WERI-Rb-1 (cell line): ENCODE measurements around the gene IBA57.

Source experiments
- DNase-seq: peaks from one replicate; pipeline ENCODE4 v3.0.0-alpha.2; 2020
- H3K27ac ChIP-seq: fragments of 250-450 bp; sonication (Bioruptor Pico); 2 replicates; pipeline ENCODE4 v1.5.1; 2020; ENCODE audit warnings: mild to moderate bottlenecking, moderate library complexity
- H3K27me3 ChIP-seq: fragments of 250-450 bp; sonication (Bioruptor Pico); 2 replicates; pipeline ENCODE4 v1.5.1; 2021; ENCODE audit warnings: mild to moderate bottlenecking, low read depth, moderate library complexity; ENCODE audit not compliant: insufficient read depth, severe bottlenecking
- H3K36me3 ChIP-seq: fragments of 250-450 bp; sonication (Bioruptor Pico); 2 replicates; pipeline ENCODE4 v1.5.1; 2020; ENCODE audit warnings: mild to moderate bottlenecking, moderate library complexity
- H3K4me3 ChIP-seq: 2 replicates; pipeline ENCODE4 v1.5.1; 2011; ENCODE audit warnings: low read depth, mild to moderate bottlenecking, control low read depth, low read length
- H3K9me3 ChIP-seq: fragments of 250-450 bp; sonication (Bioruptor Pico); 2 replicates; pipeline ENCODE4 v1.5.1; 2021; ENCODE audit warnings: mild to moderate bottlenecking, moderate library complexity; ENCODE audit not compliant: severe bottlenecking
- CTCF ChIP-seq: IDR thresholded peaks from 2 replicates; pipeline ENCODE4 v1.5.1; 2011; ENCODE audit warnings: low read depth, mild to moderate bottlenecking, control low read depth, inconsistent platforms, low read length

The IBA57 gene

GRCh38 chr1:228161362-228161761 lies 4.2 kb upstream of the IBA57 start:
- H3K27ac ChIP-seq: peak overlapping the region; percentile 95
- no peak for TF ChIP-seq CTCF
- H3K4me3 ChIP-seq: no peak overlapping the region
- peak; percentile 79 for DNase-seq
- H3K9me3 ChIP-seq: no peaks in the 10 kb centered on the region
- no peaks in the 10 kb centered on the region for H3K36me3 ChIP-seq
- no peaks in the 10 kb centered on the region for H3K27me3 ChIP-seq

- no peak for TF ChIP-seq CTCF
- peak overlapping the region; percentile 95 for H3K27ac ChIP-seq
- H3K9me3 ChIP-seq: no peaks in the 10 kb centered on the region
- peak; percentile 89 for DNase-seq
- no peaks in the 10 kb centered on the region for H3K36me3 ChIP-seq
- H3K27me3 ChIP-seq: no peaks in the 10 kb centered on the region
- H3K4me3 ChIP-seq: peak overlapping the region; percentile 25; the same call in 1 of the 2 replicates
Measured at GRCh38 chr1:228161866-228162265, 3.7 kb upstream of the IBA57 start.

- H3K27ac ChIP-seq: peak overlapping the region; percentile 95
- no peaks in the 10 kb centered on the region for H3K36me3 ChIP-seq
- peak overlapping the region; percentile 25 for H3K4me3 ChIP-seq
- no peaks in the 10 kb centered on the region for H3K27me3 ChIP-seq
- no peak for TF ChIP-seq CTCF
- H3K9me3 ChIP-seq: no peaks in the 10 kb centered on the region
- DNase-seq: peak; percentile 35
Measured at GRCh38 chr1:228162286-228163006, 3.2 kb upstream of the IBA57 start.

- no peaks in the 10 kb centered on the region for H3K9me3 ChIP-seq
- H3K4me3 ChIP-seq: no peak overlapping the region
- no peaks in the 10 kb centered on the region for H3K36me3 ChIP-seq
- peak overlapping the region; percentile 95 for H3K27ac ChIP-seq
- no peaks in the 10 kb centered on the region for H3K27me3 ChIP-seq
- DNase-seq: no peak
- TF ChIP-seq CTCF: no peak
Measured at GRCh38 chr1:228163007-228163753, 2.4 kb upstream of the IBA57 start.

GRCh38 chr1:228163776-228164519 lies 1.7 kb upstream of the IBA57 start:
- TF ChIP-seq CTCF: no peak
- DNase-seq: no peak
- Histone ChIP-seq H3K27me3 (no peaks in the 10 kb centered on the region), H3K36me3 (no peaks in the 10 kb centered on the region), H3K27ac (peak overlapping the region; percentile 39), H3K9me3 (no peaks in the 10 kb centered on the region), H3K4me3 (no peak overlapping the region)
